GM12878 (cell line): ENCODE results near the gene FGF11. TPM values are rescaled to one million over a fixed set of nuclear protein-coding genes. Genes with fewer than 3 reads are reported as not detected.
A peak's percentile ranks its signal among the peaks of the same experiment; 100 is the strongest.

Experiments
- BCL3 ChIP-seq: IDR thresholded peaks from 2 replicates; pipeline ENCODE4 v1.6.1; 2011; ENCODE audit warnings: borderline replicate concordance, low read depth, mild to moderate bottlenecking, moderate library complexity, low read length; ENCODE audit not compliant: insufficient read depth, poor library complexity, severe bottlenecking
- BMI1 ChIP-seq: fragments of 450-650 bp; IDR thresholded peaks from 2 replicates; pipeline ENCODE4 v1.6.1; 2016; ENCODE audit warnings: mild to moderate bottlenecking, moderate library complexity, borderline replicate concordance
- CEBPB ChIP-seq, 2 experiments: fragments of 150-350 bp in 1 of 2; IDR thresholded peaks; 2 replicates each; pipeline ENCODE4 v1.6.1; 2012 to 2014; ENCODE audit warnings: low read depth in 2 of 2, low read length in 2 of 2, borderline replicate concordance in 1 of 2, inconsistent platforms in 1 of 2
- CHD1 ChIP-seq: IDR thresholded peaks from 2 replicates; pipeline ENCODE4 v1.6.1; 2012; ENCODE audit warnings: low read depth, low read length, improper control_type of control experiment
- CHD4 ChIP-seq: fragments of 200-600 bp; sonication (generic); IDR thresholded peaks from 2 replicates; pipeline ENCODE4 v1.6.1; 2016; ENCODE audit warnings: mild to moderate bottlenecking
- E2F4 ChIP-seq: IDR thresholded peaks from 2 replicates; pipeline ENCODE4 v1.6.1; 2012; ENCODE audit warnings: low read depth, low read length, improper control_type of control experiment
- ELK1 ChIP-seq: IDR thresholded peaks from 2 replicates; pipeline ENCODE4 v1.6.1; 2012; ENCODE audit warnings: low read depth, low read length, improper control_type of control experiment
- FOS ChIP-seq: IDR thresholded peaks from 3 replicates; pipeline ENCODE4 v1.6.1; 2011; ENCODE audit warnings: borderline replicate concordance; ENCODE audit not compliant: insufficient read length; ENCODE audit errors: extremely low read depth
- IKZF1 ChIP-seq: fragments of 450-650 bp; conservative IDR thresholded peaks from 2 replicates; pipeline ENCODE4 v1.6.1; 2017; ENCODE audit warnings: antibody characterized with exemption, mild to moderate bottlenecking
- KAT2A ChIP-seq: conservative IDR thresholded peaks from 2 replicates; pipeline ENCODE4 v1.6.1; 2011; ENCODE audit warnings: low read depth, low read length; ENCODE audit not compliant: control insufficient read depth
- KDM1A ChIP-seq: fragments of 200-600 bp; sonication (generic); IDR thresholded peaks from 2 replicates; pipeline ENCODE4 v1.6.1; 2016; ENCODE audit warnings: borderline replicate concordance
- KLF5 ChIP-seq: fragments of 450-650 bp; IDR thresholded peaks from 2 replicates; pipeline ENCODE4 v1.6.1; 2014; ENCODE audit warnings: mild to moderate bottlenecking; ENCODE audit not compliant: partially characterized antibody
- MEF2A ChIP-seq: IDR thresholded peaks from 2 replicates; pipeline ENCODE4 v1.6.1; 2011; ENCODE audit warnings: low read depth, mild to moderate bottlenecking, low read length, moderate library complexity; ENCODE audit not compliant: insufficient read depth
- NBN ChIP-seq: fragments of 450-650 bp; IDR thresholded peaks from 2 replicates; pipeline ENCODE4 v1.6.1; 2016
- POLR2AphosphoS2 ChIP-seq: IDR thresholded peaks from 2 replicates; pipeline ENCODE4 v1.6.1; 2011; ENCODE audit warnings: low read depth, mild to moderate bottlenecking, low read length, improper control_type of control experiment, moderate library complexity
- RAD21 ChIP-seq: IDR thresholded peaks from 2 replicates; pipeline ENCODE4 v1.6.1; 2011; ENCODE audit warnings: mild to moderate bottlenecking, low read depth, low read length, moderate library complexity; ENCODE audit not compliant: insufficient read depth
- SMC3 ChIP-seq: IDR thresholded peaks from 2 replicates; pipeline ENCODE4 v1.6.1; 2011; ENCODE audit warnings: low read length, improper control_type of control experiment, borderline replicate concordance
- ZBTB4 ChIP-seq: fragments of 450-650 bp; formaldehyde crosslinking; IDR thresholded peaks from 2 replicates; pipeline ENCODE4 v1.4.0; 2022; ENCODE audit warnings: mild to moderate bottlenecking, moderate library complexity
- ZNF207 ChIP-seq: fragments of 450-650 bp; IDR thresholded peaks from 2 replicates; pipeline ENCODE4 v1.6.1; 2014; ENCODE audit warnings: antibody characterized with exemption, mild to moderate bottlenecking, borderline replicate concordance
- ZNF24 ChIP-seq: fragments of 450-650 bp; IDR thresholded peaks from 2 replicates; pipeline ENCODE4 v1.6.1; 2017; ENCODE audit warnings: antibody characterized with exemption, mild to moderate bottlenecking
- ZNF687 ChIP-seq: fragments of 450-650 bp; IDR thresholded peaks from 2 replicates; pipeline ENCODE4 v1.6.1; 2017; ENCODE audit warnings: mild to moderate bottlenecking, moderate library complexity
- polyA plus RNA-seq, 11 experiments: library from polyadenylated mRNA; depleted of rRNA in 4 of 11; unstranded in 6 of 11; stranded (reverse) in 5 of 11; fragments of >200 nt; fragmentation: Nextera tagmentation in 4 of 11; fragmentation: Illumina TruSeq in 1 of 11; extraction: Ambion mirVana in 4 of 11; extraction: Trizol in 1 of 11; gene quantifications; 1 replicate in 1 of 11; 2 replicates in 10 of 11; pipeline versions ENCODE4 v1.2.1 to v1.2.3, GENCODE V29; 2011 to 2016; ENCODE audit warnings: inconsistent platforms in 2 of 11, missing spikeins in 2 of 11, low read depth in 1 of 11
- total RNA-seq, 4 experiments: library from RNA; depleted of rRNA in 3 of 4; stranded (reverse); fragments of >200 nt in 3 of 4; fragmentation: Illumina TruSeq in 1 of 4; extraction: Trizol in 1 of 4; gene quantifications; 2 replicates each; pipeline versions ENCODE4 v1.2.1 to v1.2.3, GENCODE V29; 2013 to 2021

The FGF11 gene
- total and polyA plus RNA-seq, 10 of the 15 experiments (the other 5 are each of a cell fraction or from before 2014, with no cell fraction given): 0.69 to 21.1 (median 2.6) TPM

GRCh38 chr17:7440834-7441195 is 1.5 kb downstream of the FGF11 start (continued):
- TF ChIP-seq CHD1: no peak
- TF ChIP-seq ZBTB4 (CRISPR knock-in tag): no peak
- no peak for TF ChIP-seq POLR2AphosphoS2
- no peak for TF ChIP-seq BMI1
- TF ChIP-seq SMC3: no peak
- no peak for TF ChIP-seq MEF2A
- TF ChIP-seq KDM1A: no peak
- TF ChIP-seq CHD4: no peak
- TF ChIP-seq ZNF687: peak; percentile 55; the same call in 1 of the 2 replicates
- no peak for TF ChIP-seq E2F4
- TF ChIP-seq ZNF207: no peak
- TF ChIP-seq ZNF24: no peak
- TF ChIP-seq KLF5: no peak
- TF ChIP-seq FOS: no peak
- TF ChIP-seq NBN: 0 out of 2 replicates have a peak, but pooled peaks have one; percentile 66
- TF ChIP-seq RAD21: no peak
- TF ChIP-seq ELK1: no peak
- TF ChIP-seq IKZF1: no peak
- TF ChIP-seq BCL3: peak; percentile 77
- TF ChIP-seq CEBPB (IDR thresholded peaks at IDR 0.05; ENCODE audit: borderline replicate concordance in 1 of 2, low read depth in 2 of 2, low read length in 2 of 2): no peak
- no peak for TF ChIP-seq KAT2A
